Superior temporal gyrus (tissue), 1 donor: ENCODE data around the gene RNF115.
"Not testable (repeated sequence)": the region's sequence is repeated elsewhere in the genome, so short reads cannot be mapped to it uniquely, and the experiment has no call there.

Experiments used
- DNase-seq: peaks from one replicate; pipeline ENCODE4 v3.0.0-alpha.2; 2016; ENCODE audit errors: extremely low spot score

The RNF115 gene

GRCh38 chr1:145730467-145730866, 93.4 kb downstream of the RNF115 start:
- no peak for DNase-seq

GRCh38 chr1:145729666-145730436, 94.0 kb downstream of the RNF115 start:
- no peak for DNase-seq

GRCh38 chr1:145729196-145729595, 94.7 kb downstream of the RNF115 start:
- DNase-seq = no peak

- DNase-seq = not testable (repeated sequence)
Measured at GRCh38 chr1:145726193-145726592, 97.7 kb downstream of the RNF115 start.

GRCh38 chr1:145720878-145721671, 102.8 kb downstream of the RNF115 start:
- peak; percentile 71 for DNase-seq

- DNase-seq = no peak
Measured at GRCh38 chr1:145720556-145720877, 103.4 kb downstream of the RNF115 start.

GRCh38 chr1:145719230-145720079, 104.4 kb downstream of the RNF115 start, which contains the start of gene CD160:
CD160 (plus strand) TSS chr1:145719499; CDS start chr1:145728328, 8,829 bp downstream.
- no peak for DNase-seq

- not testable (repeated sequence) for DNase-seq
Measured at GRCh38 chr1:145718465-145718864, 105.4 kb downstream of the RNF115 start.

GRCh38 chr1:145717833-145718232, 106.1 kb downstream of the RNF115 start:
- no peak for DNase-seq

GRCh38 chr1:145716641-145717345, 107.1 kb downstream of the RNF115 start:
- no peak for DNase-seq

- DNase-seq = no peak
Measured at GRCh38 chr1:145714524-145715111, 109.3 kb downstream of the RNF115 start.

GRCh38 chr1:145711213-145711651, 112.7 kb downstream of the RNF115 start:
- DNase-seq = no peak

- DNase-seq = no peak
Measured at GRCh38 chr1:145710291-145711027, 113.4 kb downstream of the RNF115 start.

- DNase-seq = no peak
Measured at GRCh38 chr1:145708063-145708462, 115.8 kb downstream of the RNF115 start.

- no peak for DNase-seq
Measured at GRCh38 chr1:145707183-145707867, 116.6 kb downstream of the RNF115 start, which contains the start of gene PDZK1. PDZK1 (minus strand) TSS chr1:145707368; CDS start chr1:145688021, 19,347 bp downstream.

- DNase-seq = no peak
Measured at GRCh38 chr1:145706086-145706664, 117.7 kb downstream of the RNF115 start.

GRCh38 chr1:145705622-145706021, 118.3 kb downstream of the RNF115 start:
- no peak for DNase-seq

- DNase-seq = no peak
Measured at GRCh38 chr1:145702826-145703225, 121.1 kb downstream of the RNF115 start.

GRCh38 chr1:145702052-145702451, 121.8 kb downstream of the RNF115 start:
- DNase-seq = no peak
